ENCODE results near the gene MBTPS1. TPM values are rescaled to one million over a fixed set of nuclear protein-coding genes. Genes with fewer than 3 reads are reported as not detected.

Gene MBTPS1
- total and polyA plus RNA-seq, 3 donors from 2014 or later = 59.0 to 122 (median 104) TPM

DNA sequence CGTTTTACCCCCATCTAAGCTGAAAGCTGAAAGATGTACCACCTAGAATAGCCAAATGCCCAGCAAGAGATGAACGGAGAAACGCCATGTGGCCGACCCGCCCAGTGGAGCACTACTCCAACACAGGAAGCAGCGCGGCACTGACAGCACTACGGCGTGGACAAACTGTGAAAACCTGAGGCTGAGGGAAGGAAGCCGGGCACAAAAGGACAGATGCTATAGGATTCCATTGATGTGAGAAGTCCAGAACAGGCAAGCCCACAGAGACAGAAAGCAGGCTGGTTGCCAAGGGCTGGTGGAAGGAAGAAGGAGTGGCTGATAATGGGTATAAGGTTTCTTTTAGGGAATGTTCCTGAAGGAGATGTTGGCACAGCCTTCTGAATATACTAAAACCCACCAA is 44.7 kb downstream of the MBTPS1 start:
- H3K9me3 ChIP-seq = no peaks in the 10 kb centered on the region
- H3K4me1 ChIP-seq = no peaks in the 10 kb centered on the region
- H3K4me3 ChIP-seq = no peak overlapping the region
- H3K27ac ChIP-seq = no peak overlapping the region
- 94 to 98% methylated on average over 10 of the region's 10 CpGs for WGBS, 2 donors
- DNase-seq = no peak
- TF ChIP-seq, protein P1, sequence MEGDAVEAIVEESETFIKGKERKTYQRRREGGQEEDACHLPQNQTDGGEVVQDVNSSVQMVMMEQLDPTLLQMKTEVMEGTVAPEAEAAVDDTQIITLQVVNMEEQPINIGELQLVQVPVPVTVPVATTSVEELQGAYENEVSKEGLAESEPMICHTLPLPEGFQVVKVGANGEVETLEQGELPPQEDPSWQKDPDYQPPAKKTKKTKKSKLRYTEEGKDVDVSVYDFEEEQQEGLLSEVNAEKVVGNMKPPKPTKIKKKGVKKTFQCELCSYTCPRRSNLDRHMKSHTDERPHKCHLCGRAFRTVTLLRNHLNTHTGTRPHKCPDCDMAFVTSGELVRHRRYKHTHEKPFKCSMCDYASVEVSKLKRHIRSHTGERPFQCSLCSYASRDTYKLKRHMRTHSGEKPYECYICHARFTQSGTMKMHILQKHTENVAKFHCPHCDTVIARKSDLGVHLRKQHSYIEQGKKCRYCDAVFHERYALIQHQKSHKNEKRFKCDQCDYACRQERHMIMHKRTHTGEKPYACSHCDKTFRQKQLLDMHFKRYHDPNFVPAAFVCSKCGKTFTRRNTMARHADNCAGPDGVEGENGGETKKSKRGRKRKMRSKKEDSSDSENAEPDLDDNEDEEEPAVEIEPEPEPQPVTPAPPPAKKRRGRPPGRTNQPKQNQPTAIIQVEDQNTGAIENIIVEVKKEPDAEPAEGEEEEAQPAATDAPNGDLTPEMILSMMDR (IDR thresholded peaks at IDR 0.05) = no peak
- TF ChIP-seq POLR2A (IDR thresholded peaks at IDR 0.05) = no peak
- H3K36me3 ChIP-seq (ENCODE audit: low read depth, missing control alignments) = no peaks in the 10 kb centered on the region
- intact Hi-C loops (cut with DNase I; ENCODE audit: low total_unique reads) = no loop called here
- H3K27me3 ChIP-seq = no peaks in the 10 kb centered on the region

DNA sequence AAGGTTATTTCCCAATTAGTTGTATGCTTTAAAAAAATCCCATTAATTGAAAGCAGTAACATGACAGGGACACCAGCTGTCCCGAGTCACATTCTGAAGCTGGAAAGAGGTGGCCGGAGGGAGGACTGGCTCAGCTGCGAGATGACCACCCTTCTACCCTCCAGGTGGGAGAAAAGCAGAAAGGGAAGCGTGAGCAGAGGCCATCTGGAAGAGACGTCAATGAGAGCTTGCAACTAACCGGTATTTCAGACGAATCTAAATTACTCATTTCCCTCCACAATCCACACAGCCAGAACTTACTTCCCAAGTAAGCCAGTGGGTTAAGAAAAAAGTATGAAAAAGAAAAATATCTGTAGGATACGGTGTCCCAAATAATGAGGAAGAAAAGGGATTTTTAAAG is 45.6 kb downstream of the MBTPS1 start:
- Histone ChIP-seq H3K4me3 (no peak overlapping the region), H3K27me3 (no peaks in the 10 kb centered on the region), H3K4me1 (no peaks in the 10 kb centered on the region), H3K9me3 (no peaks in the 10 kb centered on the region), H3K36me3 (ENCODE audit: low read depth, missing control alignments) (no peaks in the 10 kb centered on the region), H3K27ac (no peak overlapping the region)
- WGBS, 2 donors = 91 to 95% methylated on average over 8 of the region's 8 CpGs
- intact Hi-C loops (cut with DNase I; ENCODE audit: low total_unique reads) = no loop called here
- TF ChIP-seq, protein P1 (IDR thresholded peaks at IDR 0.05) = no peak
- no peak for TF ChIP-seq POLR2A (IDR thresholded peaks at IDR 0.05)
- DNase-seq = no peak

DNA sequence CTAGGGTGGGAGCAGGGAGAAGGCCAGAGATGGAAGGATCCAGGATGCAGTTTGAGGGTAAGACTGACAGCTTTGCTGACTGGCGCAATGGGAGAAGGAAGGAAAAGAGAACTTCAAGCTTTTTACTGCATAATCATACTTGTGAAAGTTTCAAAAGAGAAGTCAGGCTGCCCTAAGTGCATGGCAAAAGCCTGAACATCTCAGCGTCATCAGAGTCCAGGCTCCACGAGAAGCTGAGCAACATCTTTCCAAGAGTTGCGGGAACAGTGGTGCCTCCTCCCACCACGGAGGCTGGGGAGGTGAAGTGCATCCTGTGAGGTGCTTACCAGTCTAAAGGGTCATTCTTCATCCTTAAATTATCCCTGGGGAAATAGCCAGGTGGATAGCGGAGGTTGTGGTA is 47.2 kb downstream of the MBTPS1 start:
- H3K9me3 ChIP-seq = no peaks in the 10 kb centered on the region
- TF ChIP-seq POLR2A (IDR thresholded peaks at IDR 0.05) = no peak
- TF ChIP-seq, protein P1 (IDR thresholded peaks at IDR 0.05) = no peak
- no peak for DNase-seq
- no peaks in the 10 kb centered on the region for H3K36me3 ChIP-seq (ENCODE audit: low read depth, missing control alignments)
- H3K4me1 ChIP-seq = no peaks in the 10 kb centered on the region
- no peak overlapping the region for H3K27ac ChIP-seq
- H3K4me3 ChIP-seq = no peak overlapping the region
- intact Hi-C loops (cut with DNase I; ENCODE audit: low total_unique reads) = no loop called here
- WGBS, 2 donors = 83 to 88% methylated on average over 6 of the region's 6 CpGs
- no peaks in the 10 kb centered on the region for H3K27me3 ChIP-seq

DNA sequence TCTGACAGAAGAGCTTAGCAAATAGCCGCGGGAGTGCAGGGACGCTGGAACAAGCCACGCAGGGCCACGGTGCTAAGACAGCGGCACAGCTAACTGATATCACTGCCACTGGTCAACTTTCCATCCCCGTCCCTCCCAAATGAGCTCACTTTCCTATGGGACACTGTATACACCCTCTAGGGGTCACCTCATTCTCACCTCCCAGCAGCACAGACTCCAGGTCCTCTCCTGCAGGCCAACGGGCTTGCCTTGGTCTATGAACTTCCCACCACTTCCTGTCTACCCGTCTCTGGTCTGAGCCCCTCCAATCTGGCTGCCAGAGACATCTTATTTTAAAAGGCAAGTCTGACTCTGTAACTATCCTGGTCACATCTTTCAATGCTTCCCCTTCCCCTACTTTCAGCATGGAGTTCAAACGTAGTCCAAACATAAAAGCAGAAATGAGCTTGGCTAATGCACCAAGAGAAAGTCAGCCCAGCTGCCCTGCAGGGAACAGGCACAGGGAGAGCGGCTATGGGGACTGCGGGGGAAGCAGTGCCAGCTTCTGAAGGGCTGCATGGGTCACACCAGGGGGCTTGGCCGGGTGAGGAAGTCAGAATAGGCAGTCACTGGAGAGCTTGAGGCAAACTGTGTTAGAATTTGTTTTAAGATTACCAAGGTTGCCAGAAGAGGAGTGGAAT is 47.8 kb downstream of the MBTPS1 start:
- intact Hi-C loops (cut with DNase I; ENCODE audit: low total_unique reads) = no loop called here
- Histone ChIP-seq H3K9me3 (no peaks in the 10 kb centered on the region), H3K27me3 (no peaks in the 10 kb centered on the region), H3K27ac (no peak overlapping the region), H3K4me3 (no peak overlapping the region), H3K4me1 (no peaks in the 10 kb centered on the region), H3K36me3 (ENCODE audit: low read depth, missing control alignments) (no peaks in the 10 kb centered on the region)
- no peak for DNase-seq
- no peak for TF ChIP-seq POLR2A (IDR thresholded peaks at IDR 0.05)
- TF ChIP-seq, protein P1 (IDR thresholded peaks at IDR 0.05) = no peak
- 83 to 87% methylated on average over 8 to 13 of the region's 13 CpGs for WGBS, 2 donors

DNA sequence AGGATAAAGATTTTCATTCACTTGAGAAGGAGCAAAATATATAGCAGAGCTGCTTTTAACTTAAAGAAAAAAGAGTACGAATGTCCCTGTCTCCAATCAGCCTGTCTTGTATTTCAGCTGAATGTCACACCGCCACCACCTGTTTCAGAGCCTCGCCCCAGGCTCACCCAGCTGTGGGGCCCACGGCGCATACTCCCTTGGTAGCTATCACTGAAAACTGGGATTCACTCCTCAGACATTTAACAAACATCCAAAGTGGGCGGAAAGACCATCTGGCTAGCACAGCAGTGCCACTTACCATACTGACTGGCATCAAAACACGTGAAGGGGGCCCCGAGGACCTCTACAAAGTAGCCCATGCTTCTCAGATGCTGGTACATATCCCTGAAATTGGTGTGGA is 48.7 kb downstream of the MBTPS1 start:
- Histone ChIP-seq H3K4me3 (no peak overlapping the region), H3K4me1 (peaks cover under 1% of the 10 kb centered on the region), H3K9me3 (no peaks in the 10 kb centered on the region), H3K36me3 (ENCODE audit: low read depth, missing control alignments) (no peaks in the 10 kb centered on the region), H3K27me3 (no peaks in the 10 kb centered on the region), H3K27ac (no peak overlapping the region)
- no peak for TF ChIP-seq POLR2A (IDR thresholded peaks at IDR 0.05)
- TF ChIP-seq, protein P1 (IDR thresholded peaks at IDR 0.05) = no peak
- intact Hi-C loops (cut with DNase I; ENCODE audit: low total_unique reads) = no loop called here
- 97% methylated on average over 8 of the region's 8 CpGs for WGBS, 2 donors
- DNase-seq = no peak
